ENCODE results near the gene CELA2A.
"Not testable (repeated sequence)": the region's sequence is repeated elsewhere in the genome, so short reads cannot be mapped to it uniquely, and the experiment has no call there.

The CELA2A gene

DNA sequence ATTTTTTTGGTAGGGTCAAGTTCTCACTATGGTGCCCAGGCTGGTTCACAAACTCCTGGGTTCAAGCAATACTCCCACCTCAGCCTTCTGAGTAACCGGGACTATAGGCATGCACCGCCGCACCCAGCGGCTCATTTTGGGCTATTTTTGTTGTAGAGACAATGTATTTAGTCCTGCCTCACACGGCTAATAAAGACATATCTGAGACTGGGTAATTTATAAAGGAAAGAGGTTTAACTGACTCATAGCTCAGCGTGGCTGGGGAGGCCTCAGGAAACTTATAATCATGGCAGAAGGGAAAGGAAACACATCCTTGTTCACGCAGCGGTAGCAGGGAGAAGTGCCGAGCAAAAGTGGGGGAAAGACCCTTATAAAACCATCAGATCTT, 4.2 kb downstream of the CELA2A start:
- H3K27ac ChIP-seq (ENCODE audit: poor library complexity, severe bottlenecking) = no peak overlapping the region
- DNase-seq (ENCODE audit: low spot score) = no peak
- ATAC-seq (ENCODE audit: low read depth) = no peak

DNA sequence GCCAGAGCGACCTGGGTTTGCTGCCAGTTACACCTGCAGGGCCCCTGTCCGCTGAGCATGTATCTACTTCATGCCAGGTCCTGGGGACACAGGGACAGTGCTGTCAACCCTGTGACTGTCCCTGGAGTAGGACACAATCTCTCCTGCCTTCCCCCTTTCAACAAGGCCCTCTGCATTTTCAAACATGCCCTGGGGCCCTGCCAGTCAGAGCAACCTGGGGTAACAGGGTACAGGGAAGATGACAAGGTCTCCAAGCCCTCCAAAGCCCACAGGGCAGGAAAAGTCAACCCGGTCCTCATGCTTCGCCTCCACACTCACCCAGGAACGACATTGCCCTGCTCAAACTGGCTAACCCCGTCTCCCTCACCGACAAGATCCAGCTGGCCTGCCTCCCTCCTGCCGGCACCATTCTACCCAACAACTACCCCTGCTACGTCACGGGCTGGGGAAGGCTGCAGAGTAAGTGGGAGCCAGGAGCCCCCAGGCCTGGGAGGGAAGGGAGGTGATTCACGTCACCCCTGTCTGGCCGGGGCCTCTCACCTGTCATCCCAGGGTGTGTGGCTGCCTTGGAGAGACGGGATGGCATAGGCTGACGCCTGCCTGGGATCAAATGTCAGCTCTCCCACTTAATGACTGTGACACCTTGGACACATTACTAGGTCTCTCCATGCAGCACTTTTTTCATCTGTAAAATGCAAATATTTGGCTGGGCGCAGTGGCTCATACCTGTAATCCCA, 6.7 kb downstream of the CELA2A start:
- H3K27me3 ChIP-seq (ENCODE audit: insufficient read depth, poor library complexity, severe bottlenecking); H3K36me3 ChIP-seq (ENCODE audit: low read depth); H3K4me1 ChIP-seq (ENCODE audit: insufficient read depth, poor library complexity, severe bottlenecking); H3K27ac ChIP-seq (ENCODE audit: poor library complexity, severe bottlenecking); H3K4me3 ChIP-seq (ENCODE audit: severe bottlenecking); H3K9me3 ChIP-seq (ENCODE audit: severe bottlenecking); DNase-seq (ENCODE audit: low spot score): not testable (repeated sequence)
- ATAC-seq (ENCODE audit: low read depth) = peak; percentile 58

More for the DNA sequence above, 4.2 kb downstream of the CELA2A start:
- TF ChIP-seq CTCF (IDR thresholded peaks at IDR 0.05; ENCODE audit: poor library complexity, severe bottlenecking) = no peak
- no peaks in the 10 kb centered on the region for H3K27me3 ChIP-seq (ENCODE audit: insufficient read depth, poor library complexity, severe bottlenecking)
- H3K4me1 ChIP-seq (ENCODE audit: insufficient read depth, poor library complexity, severe bottlenecking) = peaks cover 8% of the 10 kb centered on the region
- H3K9me3 ChIP-seq (ENCODE audit: severe bottlenecking) = no peaks in the 10 kb centered on the region
- no peak overlapping the region for H3K4me3 ChIP-seq (ENCODE audit: severe bottlenecking)
- H3K36me3 ChIP-seq (ENCODE audit: low read depth) = no peaks in the 10 kb centered on the region

- not testable (repeated sequence) for H3K4me1 ChIP-seq (ENCODE audit: insufficient read depth, poor library complexity, severe bottlenecking); H3K4me3 ChIP-seq (ENCODE audit: severe bottlenecking); H3K27ac ChIP-seq (ENCODE audit: poor library complexity, severe bottlenecking); H3K36me3 ChIP-seq (ENCODE audit: low read depth); ATAC-seq (ENCODE audit: low read depth); DNase-seq (ENCODE audit: low spot score); H3K27me3 ChIP-seq (ENCODE audit: insufficient read depth, poor library complexity, severe bottlenecking); H3K9me3 ChIP-seq (ENCODE audit: severe bottlenecking)
These were observed 7.4 kb downstream of the CELA2A start for GRCh38 chr1:15463926-15464322.

DNA sequence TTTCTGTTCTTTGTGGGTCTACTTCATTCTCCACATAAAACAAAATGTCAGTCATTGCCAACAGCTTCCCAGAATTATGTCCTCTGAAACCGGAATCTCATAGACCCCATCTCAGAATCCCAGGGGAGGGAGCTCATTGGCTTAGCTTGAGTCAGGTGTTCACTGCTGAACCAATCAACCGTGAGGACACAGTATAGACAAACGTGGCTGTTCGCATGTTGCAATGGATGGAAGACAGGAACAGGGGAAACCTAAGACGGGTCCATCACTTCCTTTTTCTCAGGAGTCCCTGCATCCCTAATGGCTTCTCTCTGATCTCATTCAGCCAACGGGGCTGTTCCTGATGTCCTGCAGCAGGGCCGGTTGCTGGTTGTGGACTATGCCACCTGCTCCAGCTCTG, 9.1 kb downstream of the CELA2A start:
- no peak overlapping the region for H3K4me3 ChIP-seq (ENCODE audit: severe bottlenecking)
- DNase-seq (ENCODE audit: low spot score) = no peak
- H3K27me3 ChIP-seq (ENCODE audit: insufficient read depth, poor library complexity, severe bottlenecking) = no peaks in the 10 kb centered on the region
- ATAC-seq (ENCODE audit: low read depth) = no peak
- H3K27ac ChIP-seq (ENCODE audit: poor library complexity, severe bottlenecking) = no peak overlapping the region
- no peak for TF ChIP-seq CTCF (IDR thresholded peaks at IDR 0.05; ENCODE audit: poor library complexity, severe bottlenecking)
- H3K9me3 ChIP-seq (ENCODE audit: severe bottlenecking) = no peaks in the 10 kb centered on the region
- no peaks in the 10 kb centered on the region for H3K36me3 ChIP-seq (ENCODE audit: low read depth)
- H3K4me1 ChIP-seq (ENCODE audit: insufficient read depth, poor library complexity, severe bottlenecking) = peaks cover 8% of the 10 kb centered on the region

GRCh38 chr1:15466955-15467625, 10.6 kb downstream of the CELA2A start:
- not testable (repeated sequence) for DNase-seq (ENCODE audit: low spot score); H3K36me3 ChIP-seq (ENCODE audit: low read depth); H3K4me3 ChIP-seq (ENCODE audit: severe bottlenecking); ATAC-seq (ENCODE audit: low read depth); H3K27me3 ChIP-seq (ENCODE audit: insufficient read depth, poor library complexity, severe bottlenecking); H3K27ac ChIP-seq (ENCODE audit: poor library complexity, severe bottlenecking); H3K4me1 ChIP-seq (ENCODE audit: insufficient read depth, poor library complexity, severe bottlenecking); H3K9me3 ChIP-seq (ENCODE audit: severe bottlenecking)

DNA sequence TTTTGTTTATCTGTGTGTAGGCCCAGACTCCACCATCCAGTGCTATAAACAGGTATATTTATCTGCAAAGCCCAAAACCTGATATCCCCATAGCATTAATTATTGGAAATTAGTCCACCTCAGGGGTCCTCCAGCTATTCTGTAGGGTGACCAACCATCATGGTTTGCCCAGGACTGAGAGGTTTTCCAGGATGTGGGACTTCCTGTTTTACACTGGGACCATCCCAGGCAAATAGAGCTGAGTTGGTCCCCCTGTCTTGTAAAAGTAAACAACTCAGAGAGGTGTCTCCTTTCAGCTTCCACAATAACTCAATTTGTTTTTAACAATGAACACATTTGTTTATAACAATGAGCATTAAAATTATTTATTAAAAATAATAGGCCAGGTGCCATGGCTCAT, 11.6 kb downstream of the CELA2A start:
- TF ChIP-seq CTCF (IDR thresholded peaks at IDR 0.05; ENCODE audit: poor library complexity, severe bottlenecking) = no peak
- peaks cover 8% of the 10 kb centered on the region for H3K4me1 ChIP-seq (ENCODE audit: insufficient read depth, poor library complexity, severe bottlenecking)
- no peaks in the 10 kb centered on the region for H3K27me3 ChIP-seq (ENCODE audit: insufficient read depth, poor library complexity, severe bottlenecking)
- no peak overlapping the region for H3K27ac ChIP-seq (ENCODE audit: poor library complexity, severe bottlenecking)
- DNase-seq (ENCODE audit: low spot score) (no peak), ATAC-seq (ENCODE audit: low read depth) (no peak)
- H3K9me3 ChIP-seq (ENCODE audit: severe bottlenecking) = no peaks in the 10 kb centered on the region
- H3K36me3 ChIP-seq (ENCODE audit: low read depth) = no peaks in the 10 kb centered on the region
- no peak overlapping the region for H3K4me3 ChIP-seq (ENCODE audit: severe bottlenecking)

Measured in RWPE2 (cell line).